Stimulated activated CD4-positive, alpha-beta T cell treated with anti-CD3 and anti-CD28 coated beads, TNF-alpha, amount 100 ng/mL, for 1 hour (primary cell): ENCODE data around the gene ANKRD13D.

Experiments used
- DNase-seq, 3 donors: peaks; one replicate each; pipeline ENCODE4 v3.0.0-alpha.2; 2020; ENCODE audit warnings: low read depth in 3 of 3, low spot score in 1 of 3

ANKRD13D gene

GRCh38 chr11:67285541-67286498 lies 3.3 kb upstream of the ANKRD13D start:
- DNase-seq, result no peak

- DNase-seq, result no peak
Observed at GRCh38 chr11:67286621-67287333, 2.3 kb upstream of the ANKRD13D start.

- no peak for DNase-seq
Observed at GRCh38 chr11:67287355-67288197, 1.5 kb upstream of the ANKRD13D start.

- no peak for DNase-seq
Observed at GRCh38 chr11:67288198-67288451, 978 bp upstream of the ANKRD13D start.

GRCh38 chr11:67288452-67289225 lies 464 bp upstream of the ANKRD13D start:
- DNase-seq, result peak; percentile 72 to 80 (median 79)

GRCh38 chr11:67289651-67290479 lies 762 bp downstream of the ANKRD13D start:
- no peak for DNase-seq

- DNase-seq, result no peak
Observed at GRCh38 chr11:67290801-67291200, 1.7 kb downstream of the ANKRD13D start.

GRCh38 chr11:67291481-67292381 lies 2.6 kb downstream of the ANKRD13D start:
- no peak for DNase-seq

- no peak for DNase-seq
Observed at GRCh38 chr11:67292671-67293070, 3.6 kb downstream of the ANKRD13D start.

- no peak for DNase-seq
Observed at GRCh38 chr11:67293090-67293489, 4.0 kb downstream of the ANKRD13D start.

GRCh38 chr11:67295846-67296245 lies 6.7 kb downstream of the ANKRD13D start:
- no peak for DNase-seq

- no peak for DNase-seq
Observed at GRCh38 chr11:67298786-67299185, 9.7 kb downstream of the ANKRD13D start.

GRCh38 chr11:67299471-67300191 lies 10.5 kb downstream of the ANKRD13D start:
- DNase-seq, result no peak

- DNase-seq, result no peak
Observed at GRCh38 chr11:67300256-67300755, 11.2 kb downstream of the ANKRD13D start.

GRCh38 chr11:67300756-67301312 lies 11.7 kb downstream of the ANKRD13D start:
- DNase-seq, result no peak

GRCh38 chr11:67301313-67301921 lies 12.3 kb downstream of the ANKRD13D start:
- DNase-seq, result no peak

GRCh38 chr11:67301951-67302516 lies 12.9 kb downstream of the ANKRD13D start:
- DNase-seq, result no peak
